OCI-M2 (cell line): ENCODE data around the gene BEX2.

Experiments
- DNase-seq: peaks from one replicate; lab custom pipeline; 2025; ENCODE audit not compliant: unreplicated experiment; lab: John Stamatoyannopoulos, UW

The BEX2 gene

GRCh38 chrX:103274284-103274683 is 36.5 kb downstream of the BEX2 start:
- no peak for DNase-seq
